HepG2 (cell line): ENCODE results near the gene NME4.

Experiments
- BHLHE40 ChIP-seq: IDR thresholded peaks from 2 replicates; pipeline ENCODE4 v1.6.1; 2011; ENCODE audit warnings: low read length, improper control_type of control experiment
- CBX1 ChIP-seq: IDR thresholded peaks from one replicate; pipeline ENCODE4 v1.6.1; 2016; ENCODE audit warnings: antibody characterized with exemption, low read depth
- EZH2 ChIP-seq: conservative IDR thresholded peaks from 2 replicates; pipeline ENCODE4 v1.6.1; 2012; ENCODE audit warnings: mild to moderate bottlenecking, low read depth, low read length, moderate library complexity
- FOXC1 ChIP-seq: sonication (generic); formaldehyde crosslinking; IDR thresholded peaks from 2 replicates; pipeline ENCODE4 v1.8.0; 2022; ENCODE audit warnings: mild to moderate bottlenecking, missing genetic modification reagents, borderline replicate concordance
- FOXP4 ChIP-seq: sonication (generic); formaldehyde crosslinking; IDR thresholded peaks from 2 replicates; pipeline ENCODE4 v1.4.0; 2020; ENCODE audit warnings: missing genetic modification reagents
- HMGXB4 ChIP-seq, 2 experiments: sonication (generic) in 1 of 2; formaldehyde crosslinking in 1 of 2; IDR thresholded peaks; 2 replicates each; pipeline versions ENCODE4 v1.4.0 to v1.6.1; 2018 to 2020; ENCODE audit warnings: missing genetic modification reagents in 2 of 2, borderline replicate concordance in 1 of 2, low read depth in 1 of 2, mild to moderate bottlenecking in 1 of 2, missing biosample characterization in 1 of 2
- KLF15 ChIP-seq: sonication (generic); formaldehyde crosslinking; IDR thresholded peaks from 2 replicates; pipeline ENCODE4 v1.8.1; 2023; ENCODE audit warnings: borderline replicate concordance, mild to moderate bottlenecking, inconsistent platforms, missing genetic modification reagents, mixed read lengths
- MLX ChIP-seq: IDR thresholded peaks from 2 replicates; pipeline ENCODE4 v1.6.1; 2016
- PRDM15 ChIP-seq: sonication (generic); formaldehyde crosslinking; IDR thresholded peaks from 2 replicates; pipeline ENCODE4 v1.4.0; 2020; ENCODE audit warnings: missing genetic modification reagents
- RNF2 ChIP-seq: fragments of 450-650 bp; conservative IDR thresholded peaks from 2 replicates; pipeline ENCODE4 v1.6.1; 2016; ENCODE audit warnings: low read depth
- ZFP36 ChIP-seq: fragments of 150-350 bp; IDR thresholded peaks from 2 replicates; pipeline ENCODE4 v1.6.1; 2018; ENCODE audit warnings: borderline replicate concordance, low read length, low read depth; ENCODE audit not compliant: partially characterized antibody
- ZNF292 ChIP-seq: sonication (generic); formaldehyde crosslinking; IDR thresholded peaks from 2 replicates; pipeline ENCODE4 v1.8.1; 2022; ENCODE audit warnings: mild to moderate bottlenecking, low read depth, missing genetic modification reagents, borderline replicate concordance
- ZNF780A ChIP-seq: sonication (generic); formaldehyde crosslinking; IDR thresholded peaks from 2 replicates; pipeline ENCODE4 v1.8.0; 2022; ENCODE audit warnings: mild to moderate bottlenecking, missing genetic modification reagents, moderate library complexity

GRCh38 chr16:386641-387156, 10.3 kb upstream of the NME4 start:
- no peak for TF ChIP-seq FOXP4 (CRISPR knock-in tag)
- TF ChIP-seq ZNF292 (CRISPR knock-in tag) = no peak
- no peak for TF ChIP-seq PRDM15 (CRISPR knock-in tag)
- TF ChIP-seq MLX = no peak
- TF ChIP-seq CBX1 = no peak
- TF ChIP-seq BHLHE40 = no peak
- no peak for TF ChIP-seq ZFP36
- no peak for TF ChIP-seq HMGXB4 (CRISPR knock-in tag; IDR thresholded peaks at IDR 0.05; ENCODE audit: borderline replicate concordance in 1 of 2, low read depth in 1 of 2)
- no peak for TF ChIP-seq KLF15
- TF ChIP-seq FOXC1 (CRISPR knock-in tag) = no peak
- TF ChIP-seq EZH2 = no peak
- TF ChIP-seq RNF2 = no peak
- TF ChIP-seq ZNF780A (CRISPR knock-in tag) = no peak
